Medulla oblongata (tissue), 1 donor: ENCODE data around the gene RPS4Y1.

Source experiments
- DNase-seq: peaks from one replicate; pipeline ENCODE4 v3.0.0-alpha.2; 2015; ENCODE audit errors: extremely low spot score

RPS4Y1 gene

GRCh38 chrY:2883561-2883960 lies 42.2 kb downstream of the RPS4Y1 start:
- DNase-seq: no peak

GRCh38 chrY:2885880-2886279 lies 44.5 kb downstream of the RPS4Y1 start:
- DNase-seq: no peak

GRCh38 chrY:2887386-2887785 lies 46.0 kb downstream of the RPS4Y1 start:
- no peak for DNase-seq

GRCh38 chrY:2887955-2888354 lies 46.6 kb downstream of the RPS4Y1 start:
- DNase-seq: no peak

GRCh38 chrY:2893471-2893870 lies 52.1 kb downstream of the RPS4Y1 start:
- no peak for DNase-seq

- no peak for DNase-seq
These were observed 54.6 kb downstream of the RPS4Y1 start for GRCh38 chrY:2896050-2896449.

- DNase-seq: no peak
These were observed 66.0 kb downstream of the RPS4Y1 start for GRCh38 chrY:2907356-2907755.

GRCh38 chrY:2913066-2913815 lies 71.8 kb downstream of the RPS4Y1 start:
- DNase-seq: peak; percentile 1
